ENCODE results near the gene PRRC2B.

DNA sequence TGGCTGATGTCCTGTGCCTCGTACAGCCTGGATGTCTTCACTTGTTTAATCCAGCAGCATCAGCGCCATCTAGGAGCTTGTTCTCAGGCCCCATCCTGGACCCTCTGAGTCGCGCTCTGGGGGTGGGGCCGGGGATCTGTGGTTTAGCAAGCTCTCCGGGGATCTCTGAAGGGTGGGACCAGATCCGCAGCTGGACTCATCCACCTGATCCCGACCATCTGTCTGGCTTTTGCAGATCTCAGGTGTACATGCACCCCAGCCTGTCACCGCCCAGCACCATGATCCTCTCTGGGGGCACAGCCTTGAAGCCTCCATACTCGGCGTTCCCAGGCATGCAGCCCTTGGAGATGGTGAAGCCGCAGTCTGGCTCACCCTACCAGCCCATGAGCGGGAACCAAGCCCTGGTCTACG lies 93.7 kb downstream of the PRRC2B start:
- TF ChIP-seq CTCF (IDR thresholded peaks at IDR 0.05) (no peak), POLR2A (IDR thresholded peaks at IDR 0.05) (no peak)
